ENCODE measurements around the gene PLXDC2. TPM values are rescaled to one million over a fixed set of nuclear protein-coding genes. Genes with fewer than 3 reads are reported as not detected.

The PLXDC2 gene
- total RNA-seq, 1 donor from 2014 or later: 143 TPM

- ATAC-seq: no peak
- H3K9me3 ChIP-seq: no peaks in the 10 kb centered on the region
- intact Hi-C loops (cut with DNase I): no loop called here
- H3K27ac ChIP-seq: no peak overlapping the region
- no peak overlapping the region for H3K4me3 ChIP-seq
- peaks cover 34% of the 10 kb centered on the region for H3K4me1 ChIP-seq
- no peak for TF ChIP-seq CTCF (IDR thresholded peaks at IDR 0.05)
- H3K27me3 ChIP-seq (ENCODE audit: low read depth): no peaks in the 10 kb centered on the region
- no peaks in the 10 kb centered on the region for H3K36me3 ChIP-seq
- no peak for DNase-seq
These were observed 108.8 kb downstream of the PLXDC2 start for GRCh38 chr10:19925064-19925463.

GRCh38 chr10:19928936-19929335 lies 112.7 kb downstream of the PLXDC2 start:
- ATAC-seq (no peak), DNase-seq (no peak)
- H3K9me3 ChIP-seq: no peaks in the 10 kb centered on the region
- no peak for TF ChIP-seq CTCF (IDR thresholded peaks at IDR 0.05)
- H3K27ac ChIP-seq: peak overlapping the region; percentile 2
- H3K27me3 ChIP-seq (ENCODE audit: low read depth): no peaks in the 10 kb centered on the region
- peaks cover 42% of the 10 kb centered on the region for H3K4me1 ChIP-seq
- no peaks in the 10 kb centered on the region for H3K36me3 ChIP-seq
- H3K4me3 ChIP-seq: no peak overlapping the region
- intact Hi-C loops (cut with DNase I): no loop called here

- H3K4me3 ChIP-seq: no peak overlapping the region
- H3K27me3 ChIP-seq (ENCODE audit: low read depth): no peaks in the 10 kb centered on the region
- intact Hi-C loops (cut with DNase I): no loop called here
- peaks cover 42% of the 10 kb centered on the region for H3K4me1 ChIP-seq
- no peak for ATAC-seq
- H3K9me3 ChIP-seq: no peaks in the 10 kb centered on the region
- no peak for TF ChIP-seq CTCF (IDR thresholded peaks at IDR 0.05)
- H3K27ac ChIP-seq: peak overlapping the region; percentile 2
- H3K36me3 ChIP-seq: no peaks in the 10 kb centered on the region
- DNase-seq: no peak
These were observed 113.4 kb downstream of the PLXDC2 start for GRCh38 chr10:19929506-19930140.

GRCh38 chr10:19930936-19931893 lies 115.0 kb downstream of the PLXDC2 start:
- intact Hi-C loops (cut with DNase I): no loop called here
- no peak for DNase-seq

More at GRCh38 chr10:19930936-19931893, 115.0 kb downstream of the PLXDC2 start:
- Histone ChIP-seq H3K4me1 (peaks cover 42% of the 10 kb centered on the region), H3K9me3 (no peaks in the 10 kb centered on the region), H3K27ac (peak overlapping the region; percentile 34), H3K27me3 (ENCODE audit: low read depth) (no peaks in the 10 kb centered on the region), H3K4me3 (no peak overlapping the region), H3K36me3 (no peaks in the 10 kb centered on the region)
- peak; percentile 74 to 77 for ATAC-seq
- no peak for TF ChIP-seq CTCF (IDR thresholded peaks at IDR 0.05)

Measured in lower lobe of right lung (tissue), 2 donors.